Measurements from ENCODE around the gene SBNO2.

SBNO2 gene

DNA sequence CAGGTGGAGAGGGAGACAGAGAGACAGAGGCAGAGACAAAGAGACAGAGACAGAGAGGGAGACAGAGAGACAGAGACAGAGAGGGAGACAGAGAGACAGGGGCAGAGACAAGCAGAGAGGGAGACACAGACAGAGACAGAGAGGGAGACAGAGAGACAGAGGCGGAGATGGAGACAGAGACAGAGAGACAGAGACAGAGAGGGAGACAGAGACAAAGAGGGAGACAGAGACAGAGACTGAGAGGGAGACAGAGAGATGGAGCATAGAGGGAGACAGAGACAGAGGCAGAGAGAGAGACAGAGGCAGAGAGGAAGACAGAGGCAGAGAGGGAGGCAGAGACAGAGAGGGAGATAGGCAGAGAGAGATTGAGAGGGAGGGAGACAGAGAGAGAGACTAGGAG is 29.3 kb downstream of the SBNO2 start:
- 0 out of 2 replicates have a peak, but pooled peaks cover 3% of the 10 kb centered on the region for H3K36me3 ChIP-seq (replicated peaks; ENCODE audit: insufficient read depth, low read length)
- no peaks in the 10 kb centered on the region for H3K4me1 ChIP-seq (ENCODE audit: low read length)
- TF ChIP-seq, protein P1, sequence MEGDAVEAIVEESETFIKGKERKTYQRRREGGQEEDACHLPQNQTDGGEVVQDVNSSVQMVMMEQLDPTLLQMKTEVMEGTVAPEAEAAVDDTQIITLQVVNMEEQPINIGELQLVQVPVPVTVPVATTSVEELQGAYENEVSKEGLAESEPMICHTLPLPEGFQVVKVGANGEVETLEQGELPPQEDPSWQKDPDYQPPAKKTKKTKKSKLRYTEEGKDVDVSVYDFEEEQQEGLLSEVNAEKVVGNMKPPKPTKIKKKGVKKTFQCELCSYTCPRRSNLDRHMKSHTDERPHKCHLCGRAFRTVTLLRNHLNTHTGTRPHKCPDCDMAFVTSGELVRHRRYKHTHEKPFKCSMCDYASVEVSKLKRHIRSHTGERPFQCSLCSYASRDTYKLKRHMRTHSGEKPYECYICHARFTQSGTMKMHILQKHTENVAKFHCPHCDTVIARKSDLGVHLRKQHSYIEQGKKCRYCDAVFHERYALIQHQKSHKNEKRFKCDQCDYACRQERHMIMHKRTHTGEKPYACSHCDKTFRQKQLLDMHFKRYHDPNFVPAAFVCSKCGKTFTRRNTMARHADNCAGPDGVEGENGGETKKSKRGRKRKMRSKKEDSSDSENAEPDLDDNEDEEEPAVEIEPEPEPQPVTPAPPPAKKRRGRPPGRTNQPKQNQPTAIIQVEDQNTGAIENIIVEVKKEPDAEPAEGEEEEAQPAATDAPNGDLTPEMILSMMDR (IDR thresholded peaks at IDR 0.05; ENCODE audit: low read length), result no peak
- no peak for DNase-seq
- H3K9ac ChIP-seq (ENCODE audit: low read length), result no peak overlapping the region
- no peak overlapping the region for H2AFZ ChIP-seq (ENCODE audit: low read length)
- no peaks in the 10 kb centered on the region for H3K9me3 ChIP-seq (replicated peaks; ENCODE audit: insufficient read depth, low read length)
- no peaks in the 10 kb centered on the region for H3K9me2 ChIP-seq (replicated peaks; ENCODE audit: insufficient read depth, low read length)
- no peak overlapping the region for H3K4me2 ChIP-seq (ENCODE audit: low read depth, low read length)
- H4K20me1 ChIP-seq (ENCODE audit: insufficient read depth, low read length), result no peaks in the 10 kb centered on the region; the same call in 1 of the 2 replicates
- no peak overlapping the region for H3K4me3 ChIP-seq (ENCODE audit: low read length)
- no peaks in the 10 kb centered on the region for H3K27me3 ChIP-seq (replicated peaks; ENCODE audit: insufficient read depth, low read length)
- no peak overlapping the region for H3K27ac ChIP-seq (ENCODE audit: low read length)
- peaks cover 3% of the 10 kb centered on the region; the same call in 1 of the 2 replicates for H3K79me2 ChIP-seq (ENCODE audit: low read length)
- no peaks in the 10 kb centered on the region for H3F3A ChIP-seq (ENCODE audit: insufficient read depth, low read length)

DNA sequence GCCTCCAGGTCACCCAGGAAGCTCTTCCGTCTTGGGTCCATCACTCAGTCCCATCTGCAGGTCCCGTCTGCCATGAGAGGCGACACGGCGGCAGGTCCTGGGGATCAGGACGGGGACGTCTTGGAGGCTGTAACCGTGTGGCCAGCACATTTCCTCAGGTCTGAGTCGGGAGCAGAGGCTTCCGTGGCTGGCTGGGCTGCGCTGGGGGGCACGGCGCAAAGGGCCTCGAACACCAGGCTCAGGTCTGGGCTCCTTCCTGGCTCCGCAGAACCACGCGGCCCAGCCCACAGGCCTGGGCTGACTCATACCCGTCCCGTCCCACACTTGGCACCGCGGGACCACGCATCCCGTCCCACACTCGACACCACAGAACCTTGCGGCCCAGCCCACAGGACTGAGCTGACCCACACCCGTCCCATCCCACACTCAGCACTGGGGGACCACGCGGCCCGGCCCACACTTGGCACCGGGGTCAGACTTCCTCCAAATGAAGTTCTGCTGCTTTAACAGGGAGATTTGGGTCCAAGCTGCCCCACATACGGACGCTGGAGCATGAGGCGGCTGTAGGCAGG is 30.2 kb downstream of the SBNO2 start:
- Histone ChIP-seq H3K4me1 (ENCODE audit: low read length) (no peaks in the 10 kb centered on the region), H3K9me2 (replicated peaks; ENCODE audit: insufficient read depth, low read length) (no peaks in the 10 kb centered on the region), H3K79me2 (ENCODE audit: low read length) (peaks cover 5% of the 10 kb centered on the region; the same call in 1 of the 2 replicates), H3K4me2 (ENCODE audit: low read depth, low read length) (no peak overlapping the region), H2AFZ (ENCODE audit: low read length) (no peak overlapping the region), H3K36me3 (replicated peaks; ENCODE audit: insufficient read depth, low read length) (0 out of 2 replicates have a peak, but pooled peaks cover 3% of the 10 kb centered on the region), H3K27ac (ENCODE audit: low read length) (no peak overlapping the region), H4K20me1 (ENCODE audit: insufficient read depth, low read length) (no peaks in the 10 kb centered on the region), H3K4me3 (ENCODE audit: low read length) (no peak overlapping the region), H3K9ac (ENCODE audit: low read length) (no peak overlapping the region), H3K27me3 (replicated peaks; ENCODE audit: insufficient read depth, low read length) (no peaks in the 10 kb centered on the region), H3K9me3 (replicated peaks; ENCODE audit: insufficient read depth, low read length) (no peaks in the 10 kb centered on the region), H3F3A (ENCODE audit: insufficient read depth, low read length) (no peaks in the 10 kb centered on the region)
- TF ChIP-seq EZH2 (optimal IDR thresholded peaks at IDR 0.05; ENCODE audit: low read depth, low read length), result no peak
- DNase-seq, result no peak

DNA sequence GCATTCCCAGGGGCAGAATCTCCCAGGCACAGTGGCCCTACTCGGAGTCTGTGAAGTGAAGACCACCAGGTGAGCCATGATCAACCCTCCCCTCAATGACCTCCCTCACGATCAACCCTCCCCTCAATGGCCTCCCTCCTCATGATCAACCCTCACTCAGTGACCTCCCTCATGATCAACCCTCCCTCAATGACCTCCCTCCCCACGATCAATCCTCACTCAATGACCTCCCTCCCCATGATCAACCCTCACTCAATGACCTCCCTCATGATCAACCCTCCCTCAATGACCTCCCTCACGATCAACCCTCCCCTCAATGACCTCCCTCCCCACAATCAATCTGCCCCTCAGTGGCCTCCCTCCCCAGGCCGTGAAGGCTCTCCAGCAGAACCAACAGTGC is 32.1 kb downstream of the SBNO2 start:
- Histone ChIP-seq H3F3A (ENCODE audit: insufficient read depth, low read length) (no peaks in the 10 kb centered on the region), H3K4me2 (ENCODE audit: low read depth, low read length) (no peak overlapping the region), H3K27me3 (replicated peaks; ENCODE audit: insufficient read depth, low read length) (no peaks in the 10 kb centered on the region), H3K9me2 (replicated peaks; ENCODE audit: insufficient read depth, low read length) (no peaks in the 10 kb centered on the region), H3K9me3 (replicated peaks; ENCODE audit: insufficient read depth, low read length) (no peaks in the 10 kb centered on the region), H3K27ac (ENCODE audit: low read length) (no peak overlapping the region), H3K4me3 (ENCODE audit: low read length) (no peak overlapping the region), H4K20me1 (ENCODE audit: insufficient read depth, low read length) (no peaks in the 10 kb centered on the region), H3K9ac (ENCODE audit: low read length) (no peak overlapping the region), H3K4me1 (ENCODE audit: low read length) (no peaks in the 10 kb centered on the region), H3K79me2 (ENCODE audit: low read length) (peaks cover 6% of the 10 kb centered on the region; the same call in 1 of the 2 replicates), H2AFZ (ENCODE audit: low read length) (no peak overlapping the region), H3K36me3 (replicated peaks; ENCODE audit: insufficient read depth, low read length) (0 out of 2 replicates have a peak, but pooled peaks cover 3% of the 10 kb centered on the region)
- DNase-seq, result no peak
- TF ChIP-seq, protein P1 (IDR thresholded peaks at IDR 0.05; ENCODE audit: low read length), result no peak
- no peak for TF ChIP-seq EZH2 (optimal IDR thresholded peaks at IDR 0.05; ENCODE audit: low read depth, low read length)
- no peak for TF ChIP-seq EZH2phosphoT487 (IDR thresholded peaks at IDR 0.05; ENCODE audit: low read length)

DNA sequence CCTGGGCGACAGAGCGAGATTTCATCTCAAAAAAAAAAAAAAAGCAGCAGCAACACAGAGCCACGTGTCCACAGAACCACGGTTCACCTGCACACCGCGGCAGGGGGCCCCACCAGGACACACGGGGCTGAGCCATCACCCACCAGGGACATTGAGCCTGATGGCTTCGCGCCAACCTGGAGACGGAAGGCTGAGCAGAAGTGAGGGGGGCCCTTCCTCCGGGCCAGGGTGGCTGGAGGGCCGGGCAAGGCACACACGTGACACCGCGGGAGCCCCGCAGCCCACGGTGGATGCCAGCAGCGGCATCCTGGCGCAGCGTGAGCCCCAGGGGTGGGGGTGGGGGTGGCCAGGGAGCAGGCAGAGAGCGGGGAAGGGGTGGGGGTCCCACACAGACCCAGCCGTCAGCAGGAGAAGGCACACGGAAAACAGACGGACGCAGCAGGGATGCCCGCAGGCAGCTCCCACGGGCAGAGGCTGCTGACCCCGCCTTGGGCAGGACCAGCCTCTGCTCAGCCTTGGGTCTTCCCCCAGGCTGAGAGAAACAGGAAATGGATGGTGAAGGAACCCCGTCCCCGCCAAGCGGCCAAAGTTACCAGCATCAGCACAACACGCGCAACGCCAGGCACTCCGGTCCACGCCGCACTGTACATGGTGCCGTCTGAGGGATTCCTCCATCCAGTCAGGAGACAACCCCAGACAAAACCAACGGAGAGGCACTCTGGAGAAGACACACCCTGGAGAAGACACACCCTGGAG is 33.6 kb downstream of the SBNO2 start:
- no peak overlapping the region for H2AFZ ChIP-seq (ENCODE audit: low read length)
- no peak overlapping the region for H3K27ac ChIP-seq (ENCODE audit: low read length)
- H3K79me2 ChIP-seq (ENCODE audit: low read length), result peaks cover 6% of the 10 kb centered on the region; the same call in 1 of the 2 replicates
- 0 out of 2 replicates have a peak, but pooled peaks cover 3% of the 10 kb centered on the region for H3K36me3 ChIP-seq (replicated peaks; ENCODE audit: insufficient read depth, low read length)
- H3K27me3 ChIP-seq (replicated peaks; ENCODE audit: insufficient read depth, low read length), result no peaks in the 10 kb centered on the region
- H4K20me1 ChIP-seq (ENCODE audit: insufficient read depth, low read length), result no peaks in the 10 kb centered on the region
- H3K9me2 ChIP-seq (replicated peaks; ENCODE audit: insufficient read depth, low read length), result no peaks in the 10 kb centered on the region
- no peak overlapping the region for H3K4me3 ChIP-seq (ENCODE audit: low read length)
- DNase-seq, result no peak
- no peaks in the 10 kb centered on the region for H3F3A ChIP-seq (ENCODE audit: insufficient read depth, low read length)
- no peak overlapping the region for H3K4me2 ChIP-seq (ENCODE audit: low read depth, low read length)
- H3K9me3 ChIP-seq (replicated peaks; ENCODE audit: insufficient read depth, low read length), result no peaks in the 10 kb centered on the region
- no peak overlapping the region for H3K9ac ChIP-seq (ENCODE audit: low read length)
- TF ChIP-seq EZH2phosphoT487 (IDR thresholded peaks at IDR 0.05; ENCODE audit: low read length) (no peak), EZH2 (optimal IDR thresholded peaks at IDR 0.05; ENCODE audit: low read depth, low read length) (no peak)
- TF ChIP-seq, protein P1 (IDR thresholded peaks at IDR 0.05; ENCODE audit: low read length), result no peak
- no peaks in the 10 kb centered on the region for H3K4me1 ChIP-seq (ENCODE audit: low read length)
